Common myeloid progenitor, CD34-positive (primary cell): Measurements from ENCODE around the gene TRAPPC10.

Source experiments
- CTCF ChIA-PET: fragments of 350-600 bp; sonication (Branson Sonifier 250); formaldehyde crosslinking; loops from one replicate; lab custom pipeline; 2021; ENCODE audit warnings: antibody characterized with exemption; lab: Charles Lee
- POLR2A ChIA-PET: fragments of 350-600 bp; sonication (Branson Sonifier 250); formaldehyde crosslinking; loops from one replicate; lab custom pipeline; 2021; ENCODE audit warnings: antibody characterized with exemption; lab: Charles Lee
- DNase-seq, 3 donors: peaks; one replicate each; pipeline versions ENCODE4 v3.0.0 to v3.0.0-alpha.2; 2013
- H3K27ac ChIP-seq, 2 experiments: 1 replicate in 1 of 2; 2 replicates in 1 of 2; pipeline ENCODE4 v1.7.0; 2013; ENCODE audit warnings: inconsistent platforms in 2 of 2, low read length in 2 of 2, mild to moderate bottlenecking in 2 of 2, low read depth in 1 of 2, moderate library complexity in 1 of 2; ENCODE audit not compliant: severe bottlenecking in 2 of 2, insufficient read depth in 1 of 2, poor library complexity in 1 of 2
- H3K27me3 ChIP-seq, 5 experiments: replicated peaks in 2 of 5; 1 replicate in 3 of 5; 2 replicates in 2 of 5; pipeline versions ENCODE4 v1.6.1 to v1.7.0; 2013; ENCODE audit warnings: low read length in 4 of 5, mild to moderate bottlenecking in 2 of 5, moderate library complexity in 2 of 5, inconsistent platforms in 1 of 5; ENCODE audit not compliant: insufficient read depth in 5 of 5, control insufficient read depth in 4 of 5
- H3K36me3 ChIP-seq, 4 experiments: 1 replicate in 2 of 4; 2 replicates in 2 of 4; pipeline versions ENCODE4 v1.6.1 to v1.7.0; 2013; ENCODE audit warnings: low read length in 3 of 4, control low read depth in 1 of 4, mild to moderate bottlenecking in 1 of 4; ENCODE audit not compliant: control insufficient read depth in 4 of 4, insufficient read depth in 4 of 4
- H3K4me1 ChIP-seq, 4 experiments: 1 replicate in 3 of 4; 2 replicates in 1 of 4; pipeline versions ENCODE4 v1.6.1 to v1.7.1; 2013; ENCODE audit warnings: low read length in 3 of 4, mild to moderate bottlenecking in 3 of 4, control low read depth in 1 of 4, inconsistent platforms in 1 of 4, moderate library complexity in 1 of 4; ENCODE audit not compliant: control insufficient read depth in 4 of 4, insufficient read depth in 4 of 4; ENCODE audit errors: control extremely low read depth in 1 of 4
- H3K4me3 ChIP-seq, 7 experiments: 1 replicate in 4 of 7; 2 replicates in 3 of 7; pipeline versions ENCODE4 v1.5.1 to v1.7.0; 2013; ENCODE audit warnings: mild to moderate bottlenecking in 7 of 7, low read length in 6 of 7, moderate library complexity in 6 of 7, inconsistent platforms in 2 of 7, low read depth in 2 of 7, control low read depth in 1 of 7; ENCODE audit not compliant: insufficient read depth in 4 of 7, control insufficient read depth in 1 of 7; ENCODE audit errors: extremely low read depth in 1 of 7
- H3K9me3 ChIP-seq, 5 experiments: 1 replicate in 4 of 5; 2 replicates in 1 of 5; pipeline versions ENCODE4 v1.6.1 to v1.7.1; 2013; ENCODE audit warnings: low read length in 4 of 5, mild to moderate bottlenecking in 2 of 5, inconsistent platforms in 1 of 5, low read depth in 1 of 5, moderate library complexity in 1 of 5; ENCODE audit not compliant: control insufficient read depth in 4 of 5, insufficient read depth in 2 of 5; ENCODE audit errors: control extremely low read depth in 1 of 5
- WGBS: methylation state at CpG from one replicate; pipeline ENCODE4 v1.1.5; 2013; ENCODE audit not compliant: insufficient coverage; 5-methylcytosine and 5-hydroxymethylcytosine counted together

Gene TRAPPC10

GRCh38 chr21:44085491-44086321, 73.6 kb downstream of the TRAPPC10 start:
- POLR2A ChIA-PET: interaction anchor here (0.5 kb wide), 1 partner anchor 258 kb away, joined by 5 read pairs; no protein-coding TSS in a partner anchor
- H3K36me3 ChIP-seq: peaks cover 5 to 92% (median 32%) of the 10 kb centered on the region in 4 experiments
- H3K9me3 ChIP-seq: no peaks in the 10 kb centered on the region
- no peaks in the 10 kb centered on the region for H3K27me3 ChIP-seq
- H3K4me3 ChIP-seq: no peak overlapping the region
- peak overlapping the region in 1 of 2 experiments; percentile 2 for H3K27ac ChIP-seq
- CTCF ChIA-PET: interaction anchor here (1.2 to 2.8 kb wide), 5 partner anchors 13 to 77 kb away, joined by 3 to 7 read pairs (median 6); no protein-coding TSS in a partner anchor
- H3K4me1 ChIP-seq: peaks cover 11 to 79% (median 50%) of the 10 kb centered on the region in 4 experiments
- WGBS: over 99% methylated on average over 9 of the region's 15 CpGs
- peak in 1 of 3 donors; percentile 10 for DNase-seq

GRCh38 chr21:44086636-44087425, 74.7 kb downstream of the TRAPPC10 start:
- WGBS: 96% methylated on average over 13 of the region's 21 CpGs
- peak overlapping the region in 2 of 7 experiments; percentile 22 to 37 for H3K4me3 ChIP-seq
- ChIA-PET POLR2A (no interaction called here), CTCF (interaction anchor here (2.8 kb wide), 1 partner anchor 20 kb away, joined by 7 read pairs; no protein-coding TSS in a partner anchor)
- peaks cover 8 to 89% (median 25%) of the 10 kb centered on the region in 4 experiments for H3K36me3 ChIP-seq
- H3K9me3 ChIP-seq: no peaks in the 10 kb centered on the region
- no peak for DNase-seq
- H3K4me1 ChIP-seq: peaks cover 11 to 79% (median 50%) of the 10 kb centered on the region in 4 experiments
- H3K27me3 ChIP-seq: no peaks in the 10 kb centered on the region
- H3K27ac ChIP-seq: no peak overlapping the region

GRCh38 chr21:44087426-44088400, 75.6 kb downstream of the TRAPPC10 start:
- POLR2A ChIA-PET: interaction anchor here (0.7 kb wide), 1 partner anchor 368 kb away, joined by 3 read pairs; the partner anchor contains the start of gene LRRC3
- peaks cover 9 to 87% (median 26%) of the 10 kb centered on the region in 4 experiments for H3K36me3 ChIP-seq
- 33% methylated on average over 28 of the region's 33 CpGs for WGBS
- CTCF ChIA-PET: interaction anchor here (1.1 to 1.4 kb wide), 2 partner anchors 72 to 74 kb away, joined by 3 read pairs; no protein-coding TSS in a partner anchor
- H3K27me3 ChIP-seq: no peaks in the 10 kb centered on the region
- peaks cover 11 to 73% (median 46%) of the 10 kb centered on the region in 4 experiments for H3K4me1 ChIP-seq
- peak overlapping the region in 3 of 7 experiments; percentile 28 to 37 (median 34) for H3K4me3 ChIP-seq
- peak; percentile 76 to 97 (median 96) for DNase-seq
- H3K27ac ChIP-seq: peak overlapping the region; percentile 18 to 20
- no peaks in the 10 kb centered on the region for H3K9me3 ChIP-seq

- 96% methylated on average over 18 of the region's 18 CpGs for WGBS
- CTCF ChIA-PET: interaction anchor here (1.1 to 1.4 kb wide), 2 partner anchors 72 to 75 kb away, joined by 3 read pairs; no protein-coding TSS in a partner anchor
- peaks cover 10 to 66% (median 40%) of the 10 kb centered on the region in 4 experiments for H3K4me1 ChIP-seq
- peaks cover 8 to 80% (median 27%) of the 10 kb centered on the region in 4 experiments for H3K36me3 ChIP-seq
- no peaks in the 10 kb centered on the region for H3K27me3 ChIP-seq
- H3K9me3 ChIP-seq: no peaks in the 10 kb centered on the region
- POLR2A ChIA-PET: interaction anchor here (0.7 kb wide), 1 partner anchor 367 kb away, joined by 3 read pairs; the partner anchor contains the start of gene LRRC3
- DNase-seq: no peak
- H3K4me3 ChIP-seq: no peak overlapping the region
- no peak overlapping the region for H3K27ac ChIP-seq
Observed at GRCh38 chr21:44088401-44088780, 76.3 kb downstream of the TRAPPC10 start.

- H3K4me1 ChIP-seq: peaks cover 4 to 57% (median 32%) of the 10 kb centered on the region in 4 experiments
- H3K36me3 ChIP-seq: peaks cover 8 to 80% (median 34%) of the 10 kb centered on the region in 4 experiments
- H3K27me3 ChIP-seq: no peaks in the 10 kb centered on the region
- 91% methylated on average over 21 of the region's 30 CpGs for WGBS
- ChIA-PET CTCF (interaction anchor here (0.6 to 1.4 kb wide), 2 partner anchors 73 to 1730 kb away, joined by 3 read pairs; no protein-coding TSS in a partner anchor), POLR2A (no interaction called here)
- no peak overlapping the region for H3K27ac ChIP-seq
- H3K9me3 ChIP-seq: no peaks in the 10 kb centered on the region
- peak in 2 of 3 donors; percentile 57 to 72 for DNase-seq
- no peak overlapping the region for H3K4me3 ChIP-seq
Observed at GRCh38 chr21:44089001-44089911, 77.1 kb downstream of the TRAPPC10 start.
